ENCODE results near the gene TMEM59. TPM values are rescaled to one million over a fixed set of nuclear protein-coding genes. Genes with fewer than 3 reads are reported as not detected.
"Not testable (repeated sequence)": the region's sequence is repeated elsewhere in the genome, so short reads cannot be mapped to it uniquely, and the experiment has no call there.

The TMEM59 gene
- total and polyA plus RNA-seq, 4 donors = 152 to 468 (median 336) TPM

- H3K9me3 ChIP-seq (ENCODE audit: control insufficient read depth in 4 of 4, insufficient read depth in 3 of 4, low read length in 3 of 4) = peaks cover 0 to 2% (median 0%) of the 10 kb centered on the region in 4 donors
- WGBS, 2 donors = 44 to 76% methylated on average over 7 of the region's 7 CpGs
These were observed 43.9 kb upstream of the TMEM59 start for GRCh38 chr1:54096877-54097240.

GRCh38 chr1:54096227-54096876 is 43.3 kb upstream of the TMEM59 start:
- peaks cover 0 to 2% (median 0%) of the 10 kb centered on the region in 4 donors for H3K9me3 ChIP-seq (ENCODE audit: control insufficient read depth in 4 of 4, insufficient read depth in 3 of 4, low read length in 3 of 4)
- no peak overlapping the region for H3K27ac ChIP-seq (ENCODE audit: low read depth in 1 of 2, low read length in 1 of 2)
- no peak overlapping the region for H3K4me3 ChIP-seq
- H3K27me3 ChIP-seq (ENCODE audit: control insufficient read depth in 3 of 3, insufficient read depth in 3 of 3, low read length in 2 of 3) = no peaks in the 10 kb centered on the region
- TF ChIP-seq CTCF (IDR thresholded peaks at IDR 0.05; ENCODE audit: control extremely low read depth, extremely low read depth) = no peak
- no peaks in the 10 kb centered on the region for H3K36me3 ChIP-seq (ENCODE audit: control insufficient read depth in 4 of 4, insufficient read depth in 4 of 4, low read length in 4 of 4)
- peaks cover 0 to 18% (median 0%) of the 10 kb centered on the region in 5 donors for H3K4me1 ChIP-seq (ENCODE audit: control insufficient read depth in 5 of 5, insufficient read depth in 5 of 5, low read length in 5 of 5)
- WGBS, 2 donors = 38 to 66% methylated on average over 25 of the region's 25 CpGs
- peak; percentile 64 to 76 (median 66) for DNase-seq
- ATAC-seq (ENCODE audit: insufficient read depth, low FRiP score) = no peak
- no peak overlapping the region for H3K9ac ChIP-seq (ENCODE audit: insufficient read depth in 1 of 2, low read length in 2 of 2)

More at GRCh38 chr1:54096877-54097240, 43.9 kb upstream of the TMEM59 start:
- H3K4me1 ChIP-seq (ENCODE audit: control insufficient read depth in 5 of 5, insufficient read depth in 5 of 5, low read length in 5 of 5) = peaks cover 0 to 18% (median 0%) of the 10 kb centered on the region in 5 donors
- DNase-seq = peak in 2 of 3 donors; percentile 24 to 34
- no peak for TF ChIP-seq CTCF (IDR thresholded peaks at IDR 0.05; ENCODE audit: control extremely low read depth, extremely low read depth)
- H3K27me3 ChIP-seq (ENCODE audit: control insufficient read depth in 3 of 3, insufficient read depth in 3 of 3, low read length in 2 of 3) = no peaks in the 10 kb centered on the region
- no peak overlapping the region for H3K9ac ChIP-seq (ENCODE audit: insufficient read depth in 1 of 2, low read length in 2 of 2)
- ATAC-seq (ENCODE audit: insufficient read depth, low FRiP score) = no peak
- H3K27ac ChIP-seq (ENCODE audit: low read depth in 1 of 2, low read length in 1 of 2) = no peak overlapping the region
- H3K4me3 ChIP-seq = no peak overlapping the region
- peaks cover 0 to 3% (median 0%) of the 10 kb centered on the region in 4 donors for H3K36me3 ChIP-seq (ENCODE audit: control insufficient read depth in 4 of 4, insufficient read depth in 4 of 4, low read length in 4 of 4)

GRCh38 chr1:54095546-54096226 is 42.7 kb upstream of the TMEM59 start:
- Histone ChIP-seq H3K27ac (ENCODE audit: low read depth in 1 of 2, low read length in 1 of 2) (no peak overlapping the region), H3K4me3 (no peak overlapping the region), H3K4me1 (ENCODE audit: control insufficient read depth in 5 of 5, insufficient read depth in 5 of 5, low read length in 5 of 5) (peaks cover 0 to 18% (median 0%) of the 10 kb centered on the region in 5 donors), H3K9me3 (ENCODE audit: control insufficient read depth in 4 of 4, insufficient read depth in 3 of 4, low read length in 3 of 4) (peaks cover 0 to 2% (median 0%) of the 10 kb centered on the region in 4 donors), H3K27me3 (ENCODE audit: control insufficient read depth in 3 of 3, insufficient read depth in 3 of 3, low read length in 2 of 3) (no peaks in the 10 kb centered on the region), H3K36me3 (ENCODE audit: control insufficient read depth in 4 of 4, insufficient read depth in 4 of 4, low read length in 4 of 4) (no peaks in the 10 kb centered on the region), H3K9ac (ENCODE audit: insufficient read depth in 1 of 2, low read length in 2 of 2) (no peak overlapping the region)
- TF ChIP-seq CTCF (IDR thresholded peaks at IDR 0.05; ENCODE audit: control extremely low read depth, extremely low read depth) = no peak
- peak in 2 of 3 donors; percentile 37 to 65 for DNase-seq
- ATAC-seq (ENCODE audit: insufficient read depth, low FRiP score) = no peak
- 26 to 46% methylated on average over 8 of the region's 8 CpGs for WGBS, 2 donors

GRCh38 chr1:54094730-54095105 is 41.7 kb upstream of the TMEM59 start:
- not testable (repeated sequence) for H3K9me3 ChIP-seq (ENCODE audit: control insufficient read depth in 4 of 4, insufficient read depth in 3 of 4, low read length in 3 of 4); DNase-seq; ATAC-seq (ENCODE audit: insufficient read depth, low FRiP score); H3K9ac ChIP-seq (ENCODE audit: insufficient read depth in 1 of 2, low read length in 2 of 2); H3K27me3 ChIP-seq (ENCODE audit: control insufficient read depth in 3 of 3, insufficient read depth in 3 of 3, low read length in 2 of 3); H3K27ac ChIP-seq (ENCODE audit: low read depth in 1 of 2, low read length in 1 of 2); H3K4me3 ChIP-seq; H3K36me3 ChIP-seq (ENCODE audit: control insufficient read depth in 4 of 4, insufficient read depth in 4 of 4, low read length in 4 of 4)
- 56 to 100% methylated on average over 1 of the region's 1 CpG for WGBS, 2 donors
- H3K4me1 ChIP-seq (ENCODE audit: control insufficient read depth in 5 of 5, insufficient read depth in 5 of 5, low read length in 5 of 5) = peaks cover 0 to 18% (median 0%) of the 10 kb centered on the region in 5 donors

Data from lung (tissue), 12 donors.